ENCODE measurements around the gene FGF3.

GRCh38 chr11:69775163-69775755 lies 44.0 kb downstream of the FGF3 start, which contains the start of gene FGF4:
- TF ChIP-seq, protein P1, sequence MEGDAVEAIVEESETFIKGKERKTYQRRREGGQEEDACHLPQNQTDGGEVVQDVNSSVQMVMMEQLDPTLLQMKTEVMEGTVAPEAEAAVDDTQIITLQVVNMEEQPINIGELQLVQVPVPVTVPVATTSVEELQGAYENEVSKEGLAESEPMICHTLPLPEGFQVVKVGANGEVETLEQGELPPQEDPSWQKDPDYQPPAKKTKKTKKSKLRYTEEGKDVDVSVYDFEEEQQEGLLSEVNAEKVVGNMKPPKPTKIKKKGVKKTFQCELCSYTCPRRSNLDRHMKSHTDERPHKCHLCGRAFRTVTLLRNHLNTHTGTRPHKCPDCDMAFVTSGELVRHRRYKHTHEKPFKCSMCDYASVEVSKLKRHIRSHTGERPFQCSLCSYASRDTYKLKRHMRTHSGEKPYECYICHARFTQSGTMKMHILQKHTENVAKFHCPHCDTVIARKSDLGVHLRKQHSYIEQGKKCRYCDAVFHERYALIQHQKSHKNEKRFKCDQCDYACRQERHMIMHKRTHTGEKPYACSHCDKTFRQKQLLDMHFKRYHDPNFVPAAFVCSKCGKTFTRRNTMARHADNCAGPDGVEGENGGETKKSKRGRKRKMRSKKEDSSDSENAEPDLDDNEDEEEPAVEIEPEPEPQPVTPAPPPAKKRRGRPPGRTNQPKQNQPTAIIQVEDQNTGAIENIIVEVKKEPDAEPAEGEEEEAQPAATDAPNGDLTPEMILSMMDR (IDR thresholded peaks at IDR 0.05) = no peak
- no peak for TF ChIP-seq POLR2A (IDR thresholded peaks at IDR 0.05)
